NCI-H2081 (cell line): ENCODE results near the gene CCR3.
A peak's percentile ranks its signal among the peaks of the same experiment; 100 is the strongest.

Source experiments
- DNase-seq, 2 experiments: peaks; one replicate each; lab custom pipeline; 2025; lab: John Stamatoyannopoulos, UW

CCR3 gene

GRCh38 chr3:46272028-46272451 lies 29.8 kb downstream of the CCR3 start:
- DNase-seq = no peak

GRCh38 chr3:46276497-46277099 lies 34.3 kb downstream of the CCR3 start:
- peak in 1 of 2 experiments; percentile 1 for DNase-seq

- no peak for DNase-seq
Observed at GRCh38 chr3:46277476-46277875, 35.2 kb downstream of the CCR3 start.

- no peak for DNase-seq
Observed at GRCh38 chr3:46278816-46279672, 36.8 kb downstream of the CCR3 start.

GRCh38 chr3:46280105-46280797 lies 38.0 kb downstream of the CCR3 start:
- no peak for DNase-seq

GRCh38 chr3:46281551-46281950 lies 39.3 kb downstream of the CCR3 start:
- no peak for DNase-seq

- DNase-seq = no peak
Observed at GRCh38 chr3:46282041-46282440, 39.8 kb downstream of the CCR3 start.

- no peak for DNase-seq
Observed at GRCh38 chr3:46282696-46283095, 40.4 kb downstream of the CCR3 start.

GRCh38 chr3:46283881-46284450 lies 41.7 kb downstream of the CCR3 start:
- DNase-seq = no peak

GRCh38 chr3:46284981-46285683 lies 42.9 kb downstream of the CCR3 start:
- DNase-seq = no peak

- DNase-seq = no peak
Observed at GRCh38 chr3:46285931-46286619, 43.8 kb downstream of the CCR3 start.

- DNase-seq = no peak
Observed at GRCh38 chr3:46286947-46287565, 44.8 kb downstream of the CCR3 start.

GRCh38 chr3:46289551-46289950 lies 47.3 kb downstream of the CCR3 start:
- DNase-seq = no peak

GRCh38 chr3:46289966-46290365 lies 47.7 kb downstream of the CCR3 start:
- DNase-seq = no peak

GRCh38 chr3:46291046-46291445 lies 48.8 kb downstream of the CCR3 start:
- no peak for DNase-seq

GRCh38 chr3:46293035-46293724 lies 50.9 kb downstream of the CCR3 start:
- DNase-seq = no peak

GRCh38 chr3:46293991-46294833 lies 52.0 kb downstream of the CCR3 start:
- no peak for DNase-seq

- DNase-seq = no peak
Observed at GRCh38 chr3:46296826-46297225, 54.6 kb downstream of the CCR3 start.
